Measurements from ENCODE around the gene EFCAB6.

The EFCAB6 gene

DNA sequence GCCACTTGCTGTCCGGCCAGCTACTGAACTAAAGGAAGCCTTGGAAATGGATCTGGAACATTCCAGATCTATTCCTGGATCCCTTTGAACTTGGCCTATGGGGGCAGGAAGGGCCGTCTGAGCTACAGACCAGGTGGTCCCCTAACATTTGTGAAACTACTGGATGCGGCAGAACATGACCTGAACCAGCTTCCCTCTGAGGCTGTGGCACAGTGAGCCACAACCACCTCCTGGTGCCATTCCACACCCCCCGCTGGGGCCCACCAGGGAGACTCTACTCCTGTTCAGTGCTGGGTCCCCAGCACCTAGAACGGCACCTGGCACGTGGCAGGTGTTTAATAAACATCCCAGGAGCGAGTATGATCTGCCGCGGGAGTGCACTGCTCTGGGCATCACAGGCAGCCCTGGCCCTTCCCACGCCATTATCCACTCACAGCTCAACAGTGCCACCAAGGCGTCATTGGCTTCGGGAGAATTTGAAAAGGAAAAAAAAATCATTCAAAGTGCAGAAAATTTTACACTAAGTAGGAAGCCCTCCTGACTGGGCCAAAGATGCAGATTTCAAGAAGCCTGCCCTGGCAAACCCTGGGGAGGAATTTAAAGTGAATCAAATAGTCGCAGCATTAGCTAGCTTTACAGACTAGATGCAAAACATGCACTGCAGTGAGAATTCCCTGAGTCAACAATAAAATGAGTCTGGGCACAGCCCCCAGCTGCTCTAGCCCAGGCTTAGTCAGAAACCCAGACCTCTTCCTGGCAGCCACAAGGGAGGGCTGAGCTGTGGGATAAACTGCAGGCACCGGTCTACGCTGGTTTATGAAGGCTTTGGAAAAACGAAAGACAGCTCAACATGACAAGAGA is 14.3 kb upstream of the EFCAB6 start:
- TF ChIP-seq FOXM1 (IDR thresholded peaks at IDR 0.05; ENCODE audit: borderline replicate concordance, low read depth) (no peak), ZBTB7A (IDR thresholded peaks at IDR 0.05; ENCODE audit: low read depth) (no peak), TCF12 (IDR thresholded peaks at IDR 0.05; ENCODE audit: low read depth) (no peak), EGR1 (IDR thresholded peaks at IDR 0.05) (no peak), CREB1 (IDR thresholded peaks at IDR 0.05; ENCODE audit: low read depth) (no peak), TEAD4 (IDR thresholded peaks at IDR 0.05) (no peak), YY1 (IDR thresholded peaks at IDR 0.05; ENCODE audit: low read depth) (no peak), RAD21 (IDR thresholded peaks at IDR 0.05; ENCODE audit: low read depth) (peak; percentile 43)

DNA sequence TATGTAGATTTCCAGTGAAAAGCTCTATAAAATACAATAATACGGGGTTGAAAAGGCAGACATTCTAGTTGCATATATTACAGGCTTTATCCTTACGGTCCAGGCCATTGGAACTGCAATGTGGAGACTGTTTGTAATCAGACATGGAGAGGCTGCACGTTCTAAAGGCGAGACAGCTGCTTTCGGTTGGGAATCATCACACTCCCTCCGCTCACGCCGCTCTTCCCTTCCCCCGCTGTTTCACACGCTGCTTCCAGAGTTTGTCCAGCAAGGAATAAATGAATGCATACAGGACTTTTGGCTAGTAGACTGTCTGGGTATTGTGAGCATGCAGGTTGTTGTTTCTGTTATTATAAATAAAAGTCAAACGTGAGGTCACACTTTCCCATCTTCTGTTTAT is 13.5 kb upstream of the EFCAB6 start:
- TF ChIP-seq YY1 (IDR thresholded peaks at IDR 0.05; ENCODE audit: low read depth) = no peak

DNA sequence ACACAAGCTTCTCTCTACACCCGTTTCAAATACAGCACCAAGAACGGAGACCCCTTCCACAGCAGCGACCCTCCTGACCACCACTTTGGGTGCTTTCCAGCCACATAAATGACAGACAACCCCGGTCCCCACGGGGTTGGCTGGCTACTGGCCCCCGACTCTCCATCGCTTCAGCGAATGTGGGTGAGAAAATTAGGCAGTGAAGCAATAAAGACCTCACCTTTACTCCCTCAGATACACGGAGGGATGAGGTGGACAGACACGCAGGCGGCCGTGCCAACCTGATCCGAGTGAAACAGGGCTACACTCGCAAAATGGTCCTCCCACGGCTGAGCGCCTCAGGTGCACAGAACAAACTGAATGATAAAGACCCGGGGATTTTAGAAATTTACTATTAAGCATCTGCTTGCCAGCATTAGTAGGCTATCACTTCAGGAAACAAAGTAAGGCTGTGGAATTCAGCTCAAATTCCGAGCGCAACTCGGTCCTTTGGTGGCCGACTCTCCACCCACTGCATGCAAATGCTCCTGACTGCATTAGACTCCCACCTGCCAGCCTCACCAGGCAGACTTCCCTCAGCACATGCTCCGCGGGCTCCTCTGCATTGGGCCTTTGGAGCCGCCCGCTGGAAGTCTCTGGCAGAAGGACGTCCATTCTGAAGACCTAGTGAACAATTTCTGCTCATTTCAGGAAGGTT is 12.8 kb upstream of the EFCAB6 start:
- TF ChIP-seq TCF12 (IDR thresholded peaks at IDR 0.05; ENCODE audit: low read depth) (no peak), FOXM1 (IDR thresholded peaks at IDR 0.05; ENCODE audit: borderline replicate concordance, low read depth) (no peak), CEBPB (IDR thresholded peaks at IDR 0.05) (no peak), ZBTB7A (IDR thresholded peaks at IDR 0.05; ENCODE audit: low read depth) (no peak), CREB1 (IDR thresholded peaks at IDR 0.05; ENCODE audit: low read depth) (no peak), TEAD4 (IDR thresholded peaks at IDR 0.05) (no peak), RAD21 (IDR thresholded peaks at IDR 0.05; ENCODE audit: low read depth) (no peak), EP300 (IDR thresholded peaks at IDR 0.05; ENCODE audit: borderline replicate concordance) (no peak), YY1 (IDR thresholded peaks at IDR 0.05; ENCODE audit: low read depth) (no peak), TAF1 (IDR thresholded peaks at IDR 0.05; ENCODE audit: low read depth) (no peak), EGR1 (IDR thresholded peaks at IDR 0.05) (no peak)
- TF ChIP-seq, protein P1, sequence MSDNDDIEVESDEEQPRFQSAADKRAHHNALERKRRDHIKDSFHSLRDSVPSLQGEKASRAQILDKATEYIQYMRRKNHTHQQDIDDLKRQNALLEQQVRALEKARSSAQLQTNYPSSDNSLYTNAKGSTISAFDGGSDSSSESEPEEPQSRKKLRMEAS (IDR thresholded peaks at IDR 0.05) = no peak
- TF ChIP-seq, protein P2, sequence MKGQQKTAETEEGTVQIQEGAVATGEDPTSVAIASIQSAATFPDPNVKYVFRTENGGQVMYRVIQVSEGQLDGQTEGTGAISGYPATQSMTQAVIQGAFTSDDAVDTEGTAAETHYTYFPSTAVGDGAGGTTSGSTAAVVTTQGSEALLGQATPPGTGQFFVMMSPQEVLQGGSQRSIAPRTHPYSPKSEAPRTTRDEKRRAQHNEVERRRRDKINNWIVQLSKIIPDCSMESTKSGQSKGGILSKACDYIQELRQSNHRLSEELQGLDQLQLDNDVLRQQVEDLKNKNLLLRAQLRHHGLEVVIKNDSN (IDR thresholded peaks at IDR 0.05) = no peak
- TF ChIP-seq, protein P3, sequence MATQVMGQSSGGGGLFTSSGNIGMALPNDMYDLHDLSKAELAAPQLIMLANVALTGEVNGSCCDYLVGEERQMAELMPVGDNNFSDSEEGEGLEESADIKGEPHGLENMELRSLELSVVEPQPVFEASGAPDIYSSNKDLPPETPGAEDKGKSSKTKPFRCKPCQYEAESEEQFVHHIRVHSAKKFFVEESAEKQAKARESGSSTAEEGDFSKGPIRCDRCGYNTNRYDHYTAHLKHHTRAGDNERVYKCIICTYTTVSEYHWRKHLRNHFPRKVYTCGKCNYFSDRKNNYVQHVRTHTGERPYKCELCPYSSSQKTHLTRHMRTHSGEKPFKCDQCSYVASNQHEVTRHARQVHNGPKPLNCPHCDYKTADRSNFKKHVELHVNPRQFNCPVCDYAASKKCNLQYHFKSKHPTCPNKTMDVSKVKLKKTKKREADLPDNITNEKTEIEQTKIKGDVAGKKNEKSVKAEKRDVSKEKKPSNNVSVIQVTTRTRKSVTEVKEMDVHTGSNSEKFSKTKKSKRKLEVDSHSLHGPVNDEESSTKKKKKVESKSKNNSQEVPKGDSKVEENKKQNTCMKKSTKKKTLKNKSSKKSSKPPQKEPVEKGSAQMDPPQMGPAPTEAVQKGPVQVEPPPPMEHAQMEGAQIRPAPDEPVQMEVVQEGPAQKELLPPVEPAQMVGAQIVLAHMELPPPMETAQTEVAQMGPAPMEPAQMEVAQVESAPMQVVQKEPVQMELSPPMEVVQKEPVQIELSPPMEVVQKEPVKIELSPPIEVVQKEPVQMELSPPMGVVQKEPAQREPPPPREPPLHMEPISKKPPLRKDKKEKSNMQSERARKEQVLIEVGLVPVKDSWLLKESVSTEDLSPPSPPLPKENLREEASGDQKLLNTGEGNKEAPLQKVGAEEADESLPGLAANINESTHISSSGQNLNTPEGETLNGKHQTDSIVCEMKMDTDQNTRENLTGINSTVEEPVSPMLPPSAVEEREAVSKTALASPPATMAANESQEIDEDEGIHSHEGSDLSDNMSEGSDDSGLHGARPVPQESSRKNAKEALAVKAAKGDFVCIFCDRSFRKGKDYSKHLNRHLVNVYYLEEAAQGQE (IDR thresholded peaks at IDR 0.05; ENCODE audit: low read depth) = no peak

DNA sequence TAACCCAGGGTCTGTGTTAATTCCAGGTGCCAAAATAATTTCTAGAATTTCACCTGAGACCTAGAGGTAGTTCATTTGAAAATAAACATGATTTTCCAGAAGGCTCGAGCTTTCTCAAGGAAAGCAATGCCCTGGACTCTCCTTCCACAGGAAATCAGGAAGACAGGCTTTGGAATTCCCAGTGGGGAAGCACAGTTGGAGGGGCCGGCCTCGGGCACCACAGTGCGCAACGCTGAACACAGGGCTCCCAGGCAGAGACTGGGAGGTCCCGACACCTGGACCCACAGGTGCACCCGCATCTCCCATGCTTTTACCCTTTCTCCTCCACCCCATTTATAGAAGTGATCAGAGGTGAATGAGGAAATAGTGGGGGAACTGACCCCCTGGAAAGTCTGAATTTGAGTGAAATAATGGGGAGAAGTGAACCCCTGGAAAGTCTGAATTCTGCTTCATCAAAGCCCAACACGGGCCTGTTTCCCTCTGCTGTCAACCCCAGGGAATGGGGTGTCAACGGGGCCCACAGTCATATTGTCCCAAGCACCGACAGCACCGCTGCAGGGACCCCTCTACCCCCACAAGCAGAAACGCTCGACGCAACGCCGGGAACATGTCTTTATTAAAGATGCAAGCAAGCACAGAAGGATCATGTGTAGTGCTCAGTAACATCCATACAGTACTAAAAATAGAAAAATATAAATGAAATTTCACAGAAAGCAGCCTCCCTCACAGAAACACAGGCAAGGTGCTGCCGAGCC is 12.0 kb upstream of the EFCAB6 start:
- TF ChIP-seq TAF1 (IDR thresholded peaks at IDR 0.05; ENCODE audit: low read depth) = no peak
- TF ChIP-seq CREB1 (IDR thresholded peaks at IDR 0.05; ENCODE audit: low read depth) = no peak
- no peak for TF ChIP-seq CEBPB (IDR thresholded peaks at IDR 0.05)
- TF ChIP-seq TEAD4 (IDR thresholded peaks at IDR 0.05) = no peak
- TF ChIP-seq, protein P3 (IDR thresholded peaks at IDR 0.05; ENCODE audit: low read depth) = no peak
- no peak for TF ChIP-seq RAD21 (IDR thresholded peaks at IDR 0.05; ENCODE audit: low read depth)
- TF ChIP-seq, protein P1 (IDR thresholded peaks at IDR 0.05) = no peak
- no peak for TF ChIP-seq FOXM1 (IDR thresholded peaks at IDR 0.05; ENCODE audit: borderline replicate concordance, low read depth)

DNA sequence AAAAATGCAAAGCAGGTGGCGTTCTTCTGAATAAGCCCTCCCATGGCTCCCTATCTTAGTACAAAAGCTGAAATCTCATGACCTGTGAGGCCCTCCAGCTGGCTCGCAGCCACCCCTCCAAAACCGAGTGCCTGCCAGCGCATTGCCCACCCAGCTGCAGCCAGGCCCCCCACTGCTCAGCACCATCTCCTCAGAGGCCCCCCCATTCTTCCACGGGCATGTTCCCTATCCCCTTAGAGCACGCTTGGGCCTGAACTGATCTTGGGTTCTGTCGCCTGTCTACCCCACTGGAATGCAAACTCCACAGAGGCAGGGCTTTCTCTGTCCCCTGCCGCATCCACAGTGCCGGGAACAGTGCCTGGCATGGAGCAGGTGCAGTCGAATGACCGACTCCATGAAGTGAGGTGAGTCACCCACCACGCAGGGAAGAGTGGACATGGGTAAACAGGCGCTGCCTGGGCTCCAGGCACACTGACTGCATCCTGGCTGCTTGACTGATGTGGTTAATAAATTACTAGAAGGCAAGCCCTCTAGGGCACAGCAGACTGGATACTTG is 11.3 kb upstream of the EFCAB6 start:
- TF ChIP-seq YY1 (IDR thresholded peaks at IDR 0.05; ENCODE audit: low read depth) = no peak
- TF ChIP-seq EP300 (IDR thresholded peaks at IDR 0.05; ENCODE audit: borderline replicate concordance) = no peak
- TF ChIP-seq ZBTB7A (IDR thresholded peaks at IDR 0.05; ENCODE audit: low read depth) = no peak
- no peak for TF ChIP-seq CREB1 (IDR thresholded peaks at IDR 0.05; ENCODE audit: low read depth)
- no peak for TF ChIP-seq EGR1 (IDR thresholded peaks at IDR 0.05)
- TF ChIP-seq FOXM1 (IDR thresholded peaks at IDR 0.05; ENCODE audit: borderline replicate concordance, low read depth) = no peak
- TF ChIP-seq NFIC (IDR thresholded peaks at IDR 0.05) = no peak
- TF ChIP-seq, protein P3 (IDR thresholded peaks at IDR 0.05; ENCODE audit: low read depth) = no peak
- TF ChIP-seq, protein P1 (IDR thresholded peaks at IDR 0.05) = no peak

All from Ishikawa (cell line).